ENCODE data around the gene RAB6B.

The RAB6B gene

GRCh38 chr3:133895208-133896001 is at the start of gene RAB6B:
TSS of gene RAB6B (minus strand) at chr3:133895882. CDS start at chr3:133895466, 416 bp downstream.
- peak within 1 kb of the TSS; percentile 33 for H3K4me3 ChIP-seq (ENCODE audit: low read depth, low read length)
- no peak for TF ChIP-seq CTCF (IDR thresholded peaks at IDR 0.05; ENCODE audit: low read depth, low read length, missing control alignments)
- DNase-seq (ENCODE audit: low read depth), result no peak

- no peak overlapping the region for H3K4me3 ChIP-seq (ENCODE audit: low read depth, low read length)
- no peak for DNase-seq (ENCODE audit: low read depth)
- no peak for TF ChIP-seq CTCF (IDR thresholded peaks at IDR 0.05; ENCODE audit: low read depth, low read length, missing control alignments)
Measured at GRCh38 chr3:133944641-133945380, 49.1 kb upstream of the RAB6B start.

GRCh38 chr3:133944181-133944580 is 48.5 kb upstream of the RAB6B start:
- DNase-seq (ENCODE audit: low read depth), result no peak
- no peak overlapping the region for H3K4me3 ChIP-seq (ENCODE audit: low read depth, low read length)
- TF ChIP-seq CTCF (IDR thresholded peaks at IDR 0.05; ENCODE audit: low read depth, low read length, missing control alignments), result no peak

- no peak for TF ChIP-seq CTCF (IDR thresholded peaks at IDR 0.05; ENCODE audit: low read depth, low read length, missing control alignments)
- no peak for DNase-seq (ENCODE audit: low read depth)
- H3K4me3 ChIP-seq (ENCODE audit: low read depth, low read length), result no peak overlapping the region
Measured at GRCh38 chr3:133943639-133944141, 48.0 kb upstream of the RAB6B start.

GRCh38 chr3:133943031-133943535 is 47.4 kb upstream of the RAB6B start:
- TF ChIP-seq CTCF (IDR thresholded peaks at IDR 0.05; ENCODE audit: low read depth, low read length, missing control alignments), result no peak

DNA sequence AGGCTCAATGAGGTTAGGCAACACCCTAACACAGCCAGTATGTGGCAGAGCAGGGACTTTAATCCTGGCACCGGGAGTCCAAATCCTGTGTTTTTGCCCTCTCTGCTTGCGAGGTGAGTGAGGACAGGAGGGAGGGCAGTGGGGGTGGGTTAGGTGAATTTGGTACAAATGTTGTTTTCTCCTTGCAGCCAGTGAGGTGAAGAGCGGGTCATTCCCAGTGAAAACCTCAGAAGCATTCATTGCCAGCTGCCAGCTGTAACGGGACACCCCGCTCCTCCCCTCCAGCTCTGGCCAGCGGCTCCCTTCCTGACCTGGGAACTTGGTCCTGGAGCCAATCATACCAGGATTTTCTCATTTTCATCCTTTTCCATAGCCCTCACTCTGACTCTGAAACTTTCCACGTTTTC is 45.7 kb upstream of the RAB6B start:
- H3K4me3 ChIP-seq (ENCODE audit: low read depth, low read length), result no peak overlapping the region
- TF ChIP-seq CTCF (IDR thresholded peaks at IDR 0.05; ENCODE audit: low read depth, low read length, missing control alignments), result no peak
- DNase-seq (ENCODE audit: low read depth), result no peak

More at GRCh38 chr3:133943031-133943535, 47.4 kb upstream of the RAB6B start:
- H3K4me3 ChIP-seq (ENCODE audit: low read depth, low read length), result no peak overlapping the region
- no peak for DNase-seq (ENCODE audit: low read depth)
